HG03039 (cell line): ENCODE results near the gene HOXA4.

Experiments
- ATAC-seq: cut with Tn5 transposase; IDR thresholded peaks from one replicate; pipeline ENCODE4 v1.9.1; 2021; ENCODE audit warnings: mild to moderate bottlenecking, moderate library complexity; ENCODE audit not compliant: unreplicated experiment

HOXA4 gene

GRCh38 chr7:27133409-27134231 is 3.1 kb upstream of the HOXA4 start:
- no peak for ATAC-seq

GRCh38 chr7:27132978-27133377 is 2.4 kb upstream of the HOXA4 start:
- no peak for ATAC-seq

GRCh38 chr7:27132214-27132613 is 1.7 kb upstream of the HOXA4 start:
- no peak for ATAC-seq

GRCh38 chr7:27131390-27131819 is 848 bp upstream of the HOXA4 start:
- ATAC-seq, result no peak

GRCh38 chr7:27129729-27130539 is 623 bp downstream of the HOXA4 start:
- ATAC-seq, result no peak

GRCh38 chr7:27128776-27129728 is 1.5 kb downstream of the HOXA4 start:
- ATAC-seq, result no peak

- no peak for ATAC-seq
Measured at GRCh38 chr7:27128034-27128433, 2.5 kb downstream of the HOXA4 start.

GRCh38 chr7:27126596-27127327 is 3.8 kb downstream of the HOXA4 start:
- no peak for ATAC-seq

GRCh38 chr7:27125986-27126394 is 4.6 kb downstream of the HOXA4 start:
- no peak for ATAC-seq

- no peak for ATAC-seq
Measured at GRCh38 chr7:27124902-27125689, 5.5 kb downstream of the HOXA4 start.

- ATAC-seq, result no peak
Measured at GRCh38 chr7:27124096-27124901, 6.3 kb downstream of the HOXA4 start.

GRCh38 chr7:27123477-27124053 is 7.0 kb downstream of the HOXA4 start:
- ATAC-seq, result no peak

GRCh38 chr7:27123007-27123476 is 7.5 kb downstream of the HOXA4 start:
- ATAC-seq, result no peak

GRCh38 chr7:27122077-27122910 is 8.3 kb downstream of the HOXA4 start:
- ATAC-seq, result no peak

- ATAC-seq, result no peak
Measured at GRCh38 chr7:27121684-27122076, 8.9 kb downstream of the HOXA4 start.

- ATAC-seq, result no peak
Measured at GRCh38 chr7:27119412-27119911, 11.1 kb downstream of the HOXA4 start.

- no peak for ATAC-seq
Measured at GRCh38 chr7:27118580-27118979, 12.0 kb downstream of the HOXA4 start.
